Loucy (cell line): ENCODE data around the gene ZBTB11.
"Not testable (repeated sequence)": the region's sequence is repeated elsewhere in the genome, so short reads cannot be mapped to it uniquely, and the experiment has no call there.

Experiments
- H2AFZ ChIP-seq: fragments of 200-600 bp; sonication (generic); 2 replicates; pipeline ENCODE4 v1.6.0; 2016; ENCODE audit warnings: antibody characterized with exemption, mild to moderate bottlenecking, low read length, moderate library complexity
- H3F3A ChIP-seq: fragments of 200-600 bp; 2 replicates; pipeline ENCODE4 v1.6.0; 2016; ENCODE audit warnings: antibody characterized with exemption, low read depth, mild to moderate bottlenecking
- H3K27me3 ChIP-seq: fragments of 200-600 bp; sonication (generic); 2 replicates; pipeline ENCODE4 v1.6.1; 2014; ENCODE audit warnings: low read length, mild to moderate bottlenecking; ENCODE audit not compliant: insufficient read depth, poor library complexity, severe bottlenecking
- H3K36me3 ChIP-seq: fragments of 200-600 bp; sonication (generic); 2 replicates; pipeline ENCODE4 v1.6.1; 2016; ENCODE audit warnings: low read length; ENCODE audit not compliant: insufficient read depth
- H3K4me1 ChIP-seq: fragments of 200-600 bp; sonication (generic); 2 replicates; pipeline ENCODE4 v1.5.1; 2014; ENCODE audit warnings: low read length, mild to moderate bottlenecking; ENCODE audit not compliant: insufficient read depth, poor library complexity, severe bottlenecking
- H3K4me2 ChIP-seq: fragments of 200-600 bp; sonication (generic); 2 replicates; pipeline ENCODE4 v1.6.0; 2014; ENCODE audit warnings: antibody characterized with exemption, low read length, low read depth, mild to moderate bottlenecking; ENCODE audit not compliant: poor library complexity, severe bottlenecking
- H3K4me3 ChIP-seq: fragments of 200-600 bp; sonication (generic); 2 replicates; pipeline ENCODE4 v1.5.1; 2014; ENCODE audit warnings: low read length, mild to moderate bottlenecking, mixed read lengths; ENCODE audit not compliant: poor library complexity, severe bottlenecking
- H3K79me2 ChIP-seq: fragments of 200-600 bp; sonication (generic); 2 replicates; pipeline ENCODE4 v1.6.1; 2014; ENCODE audit warnings: low read length; ENCODE audit not compliant: insufficient read depth
- H3K9ac ChIP-seq: fragments of 200-600 bp; sonication (generic); 2 replicates; pipeline ENCODE4 v1.6.0; 2014; ENCODE audit warnings: mild to moderate bottlenecking, low read depth, low read length, moderate library complexity; ENCODE audit not compliant: poor library complexity, severe bottlenecking
- H3K9me2 ChIP-seq: fragments of 200-600 bp; sonication (generic); replicated peaks from 2 replicates; pipeline ENCODE4 v1.6.1; 2016; ENCODE audit warnings: low read depth, low read length, mixed read lengths
- H3K9me3 ChIP-seq: fragments of 200-600 bp; sonication (generic); 2 replicates; pipeline ENCODE4 v1.6.1; 2014; ENCODE audit warnings: mild to moderate bottlenecking, antibody characterized with exemption, low read length, low read depth; ENCODE audit not compliant: insufficient read depth
- H4K20me1 ChIP-seq: fragments of 200-600 bp; sonication (generic); 2 replicates; pipeline ENCODE4 v1.6.0; 2014; ENCODE audit warnings: antibody characterized with exemption, low read length, mild to moderate bottlenecking; ENCODE audit not compliant: insufficient read depth, poor library complexity, severe bottlenecking
- EZH2phosphoT487 ChIP-seq: fragments of 200-600 bp; IDR thresholded peaks from 2 replicates; pipeline ENCODE4 v1.6.1; 2018; ENCODE audit warnings: antibody characterized with exemption, mild to moderate bottlenecking, moderate library complexity, borderline replicate concordance
- TF ChIP-seq, protein P1 (sequence below): fragments of 200-600 bp; sonication (generic); conservative IDR thresholded peaks from 2 replicates; pipeline ENCODE4 v1.5.1; 2014; ENCODE audit warnings: mild to moderate bottlenecking, antibody characterized with exemption, low read length

The ZBTB11 gene

DNA sequence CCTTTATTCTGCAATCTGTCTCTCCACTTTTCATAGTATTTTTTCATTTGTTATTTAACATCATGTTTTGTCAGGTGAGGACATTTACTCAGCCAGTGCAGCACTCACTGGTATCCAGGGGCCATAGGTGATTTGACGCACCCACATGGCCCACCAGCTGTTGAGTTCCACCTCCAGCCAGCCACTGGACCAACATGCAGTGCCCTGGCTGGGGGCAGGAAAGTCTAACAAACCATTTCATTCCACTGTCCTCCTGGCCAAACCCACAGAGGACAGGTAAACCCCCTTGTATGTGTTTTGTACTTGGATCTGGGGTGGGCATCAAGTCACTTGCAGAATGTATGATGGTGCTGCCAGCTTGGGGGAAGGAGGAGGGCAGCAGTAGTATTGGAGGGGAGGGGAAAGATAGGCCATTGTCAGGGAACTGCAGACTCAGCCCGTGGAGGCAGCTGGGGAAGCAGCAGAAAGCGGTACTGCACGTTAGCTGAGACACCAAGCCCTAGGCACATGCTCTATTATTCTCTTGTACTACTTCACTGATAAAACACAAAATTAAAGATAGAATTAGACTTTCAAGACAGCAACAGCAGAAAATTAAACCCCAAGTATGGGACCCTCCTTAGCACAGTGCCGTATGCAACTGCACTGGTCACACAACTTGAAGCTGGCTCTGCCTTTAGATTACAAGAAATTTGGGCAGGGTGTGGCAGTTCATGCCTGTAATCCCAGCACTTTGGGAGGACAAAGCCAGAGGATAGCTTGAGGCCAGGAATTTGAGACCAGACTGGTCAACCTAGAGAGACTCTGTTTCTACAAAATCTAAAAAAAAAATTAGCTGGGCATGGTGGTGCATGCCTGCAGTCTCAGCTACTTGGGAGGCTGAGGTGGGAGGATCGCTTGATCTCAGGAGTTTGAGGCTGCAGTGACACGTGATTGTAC lies 25.0 kb upstream of the ZBTB11 start:
- no peaks in the 10 kb centered on the region for H3K27me3 ChIP-seq
- no peaks in the 10 kb centered on the region for H3K36me3 ChIP-seq
- H3K9me2 ChIP-seq, result no peaks in the 10 kb centered on the region
- TF ChIP-seq, protein P1, sequence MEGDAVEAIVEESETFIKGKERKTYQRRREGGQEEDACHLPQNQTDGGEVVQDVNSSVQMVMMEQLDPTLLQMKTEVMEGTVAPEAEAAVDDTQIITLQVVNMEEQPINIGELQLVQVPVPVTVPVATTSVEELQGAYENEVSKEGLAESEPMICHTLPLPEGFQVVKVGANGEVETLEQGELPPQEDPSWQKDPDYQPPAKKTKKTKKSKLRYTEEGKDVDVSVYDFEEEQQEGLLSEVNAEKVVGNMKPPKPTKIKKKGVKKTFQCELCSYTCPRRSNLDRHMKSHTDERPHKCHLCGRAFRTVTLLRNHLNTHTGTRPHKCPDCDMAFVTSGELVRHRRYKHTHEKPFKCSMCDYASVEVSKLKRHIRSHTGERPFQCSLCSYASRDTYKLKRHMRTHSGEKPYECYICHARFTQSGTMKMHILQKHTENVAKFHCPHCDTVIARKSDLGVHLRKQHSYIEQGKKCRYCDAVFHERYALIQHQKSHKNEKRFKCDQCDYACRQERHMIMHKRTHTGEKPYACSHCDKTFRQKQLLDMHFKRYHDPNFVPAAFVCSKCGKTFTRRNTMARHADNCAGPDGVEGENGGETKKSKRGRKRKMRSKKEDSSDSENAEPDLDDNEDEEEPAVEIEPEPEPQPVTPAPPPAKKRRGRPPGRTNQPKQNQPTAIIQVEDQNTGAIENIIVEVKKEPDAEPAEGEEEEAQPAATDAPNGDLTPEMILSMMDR, result no peak
- no peak for TF ChIP-seq EZH2phosphoT487
- no peaks in the 10 kb centered on the region for H3K4me1 ChIP-seq
- H3K9ac ChIP-seq, result no peak overlapping the region
- H3K9me3 ChIP-seq, result no peaks in the 10 kb centered on the region
- no peak overlapping the region for H3K4me2 ChIP-seq
- H4K20me1 ChIP-seq, result no peaks in the 10 kb centered on the region
- H3F3A ChIP-seq, result no peaks in the 10 kb centered on the region
- H3K4me3 ChIP-seq, result no peak overlapping the region
- H2AFZ ChIP-seq, result no peak overlapping the region
- no peaks in the 10 kb centered on the region for H3K79me2 ChIP-seq

GRCh38 chr3:101695779-101696372 lies 18.9 kb upstream of the ZBTB11 start:
- no peak overlapping the region for H3K4me3 ChIP-seq
- no peak overlapping the region for H3K9ac ChIP-seq
- no peaks in the 10 kb centered on the region for H4K20me1 ChIP-seq
- no peak overlapping the region for H3K4me2 ChIP-seq
- no peak for TF ChIP-seq EZH2phosphoT487
- TF ChIP-seq, protein P1, result peak; percentile 75
- H3K9me3 ChIP-seq, result no peaks in the 10 kb centered on the region
- no peaks in the 10 kb centered on the region for H3K9me2 ChIP-seq
- no peaks in the 10 kb centered on the region for H3K4me1 ChIP-seq
- H3K36me3 ChIP-seq, result no peaks in the 10 kb centered on the region
- no peak overlapping the region; the same call in 1 of the 2 replicates for H2AFZ ChIP-seq
- no peaks in the 10 kb centered on the region for H3K27me3 ChIP-seq
- H3F3A ChIP-seq, result no peaks in the 10 kb centered on the region
- H3K79me2 ChIP-seq, result no peaks in the 10 kb centered on the region

GRCh38 chr3:101694836-101695235 lies 17.9 kb upstream of the ZBTB11 start:
- H3K4me1 ChIP-seq, H3K4me2 ChIP-seq, H4K20me1 ChIP-seq, H3K9me2 ChIP-seq, H3K27me3 ChIP-seq, H3K36me3 ChIP-seq, H3K9me3 ChIP-seq, H2AFZ ChIP-seq, H3K79me2 ChIP-seq, H3K4me3 ChIP-seq, H3K9ac ChIP-seq, H3F3A ChIP-seq: not testable (repeated sequence)
